Activated T-cell treated with anti-CD3 and anti-CD28 coated beads for 48 hours (primary cell): ENCODE measurements around the gene IL11RA.
A peak's percentile ranks its signal among the peaks of the same experiment; 100 is the strongest.

Experiments used
- DNase-seq: peaks from one replicate; pipeline ENCODE4 v3.0.0-alpha.2; 2020; ENCODE audit warnings: low read depth

Gene IL11RA

DNA sequence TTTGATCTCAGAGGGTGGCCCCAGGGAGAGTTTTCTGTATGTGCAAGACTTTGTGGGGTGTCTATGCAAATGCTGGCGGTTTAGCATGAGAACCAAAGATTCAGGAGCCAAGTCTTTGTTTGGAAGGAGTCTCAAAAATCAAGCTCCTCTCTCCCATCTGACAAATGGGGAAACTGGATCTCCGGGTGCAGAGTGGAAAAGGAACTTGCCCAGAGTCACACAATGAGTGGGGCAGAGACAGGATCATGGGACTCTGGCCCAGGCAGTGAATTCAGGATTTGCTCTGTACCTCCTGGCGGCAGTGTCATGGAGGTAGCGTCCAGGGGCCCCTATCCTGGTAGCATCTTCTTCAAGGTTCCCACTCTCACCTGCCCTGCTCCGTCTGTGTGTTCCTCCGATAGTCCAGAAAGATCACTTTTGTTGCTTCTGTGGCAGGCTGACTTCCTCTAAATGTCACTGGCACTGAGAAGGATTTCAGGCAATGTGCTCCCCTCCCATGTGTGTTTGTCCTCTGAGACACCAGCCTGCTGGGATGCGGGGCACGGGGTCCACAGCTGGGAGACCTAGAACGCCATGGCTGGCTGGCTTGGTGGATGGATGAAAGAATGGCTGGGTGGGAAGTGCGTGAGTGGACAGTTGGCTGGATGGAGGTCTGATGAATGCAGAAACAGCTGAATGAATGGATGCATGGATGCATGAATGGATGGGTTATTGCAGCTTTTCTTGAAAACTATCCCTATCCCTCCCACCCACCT is 35.5 kb downstream of the IL11RA start:
- DNase-seq: no peak

DNA sequence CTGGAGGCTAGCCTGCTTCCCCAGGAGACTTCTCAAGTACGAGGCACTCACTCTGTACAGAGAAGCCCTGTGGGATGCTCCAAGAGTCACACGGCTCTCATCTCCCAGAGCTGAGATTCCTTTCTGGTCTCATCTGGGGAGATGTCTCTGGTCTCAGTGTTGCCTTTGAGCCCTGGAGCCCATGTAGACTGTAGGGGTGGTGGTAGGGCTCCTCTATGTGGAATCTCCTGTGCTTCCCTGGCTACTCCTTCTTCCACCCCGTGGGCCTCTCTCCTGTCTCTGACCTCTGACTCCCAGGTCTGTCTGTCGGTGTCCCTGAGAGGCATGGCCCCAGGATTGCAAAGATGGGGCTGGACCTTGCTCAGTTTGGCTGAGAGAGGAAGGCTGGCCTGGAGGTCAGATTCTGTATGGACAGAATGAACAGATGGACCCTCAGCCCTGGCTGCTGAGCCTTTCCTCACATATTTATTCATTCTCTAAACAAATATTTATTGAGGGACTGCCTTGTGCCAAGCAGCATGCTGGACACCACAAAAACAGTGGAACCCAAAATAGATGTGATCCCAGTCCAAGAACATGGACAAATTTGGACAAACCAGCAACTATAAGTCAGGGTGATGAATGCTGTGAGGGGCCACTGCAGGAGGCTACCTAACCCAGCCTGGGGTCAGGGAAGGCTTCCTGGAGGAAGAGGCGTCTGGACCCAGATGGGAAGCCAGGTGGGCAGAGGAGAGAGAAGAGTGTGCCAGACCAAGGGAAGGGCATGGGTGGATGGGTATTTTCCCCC is 36.5 kb downstream of the IL11RA start:
- no peak for DNase-seq

DNA sequence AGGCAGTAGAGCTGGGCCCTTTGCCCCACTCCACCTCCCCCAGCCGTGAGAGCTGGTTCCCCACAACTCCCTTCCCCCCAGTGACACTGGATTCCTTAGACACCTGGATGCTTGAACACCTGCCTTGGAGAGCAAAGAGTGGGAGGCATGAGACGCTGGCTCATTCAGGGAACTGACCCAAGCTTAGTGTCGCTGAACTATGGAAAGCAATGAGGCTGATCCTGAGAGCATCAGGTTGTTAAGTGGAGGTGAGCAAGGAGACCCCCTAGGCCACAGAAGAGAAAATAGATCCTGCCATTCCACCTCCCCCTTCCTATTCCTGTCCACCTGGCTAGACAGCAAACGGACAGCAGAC is 37.1 kb downstream of the IL11RA start:
- DNase-seq: no peak

DNA sequence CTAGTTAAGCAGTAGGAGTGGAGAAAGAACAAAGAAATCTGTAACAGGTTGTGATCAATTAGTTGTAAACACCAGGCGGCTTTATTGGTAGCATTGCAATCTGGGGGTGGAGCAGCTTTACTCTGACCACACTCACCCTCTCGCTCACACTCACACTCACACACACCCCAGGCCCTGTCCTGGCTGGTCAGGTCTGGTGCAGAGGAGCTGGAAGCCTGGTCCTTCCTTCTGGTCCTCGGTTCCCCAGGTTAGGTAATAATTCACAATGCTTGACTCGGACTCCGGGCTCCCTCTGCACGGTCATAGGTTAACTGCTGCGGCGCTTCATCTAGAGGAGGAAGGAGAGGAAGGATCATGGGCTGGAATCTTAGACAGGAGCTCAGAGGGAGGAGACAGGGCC is 37.5 kb downstream of the IL11RA start:
- DNase-seq: no peak

DNA sequence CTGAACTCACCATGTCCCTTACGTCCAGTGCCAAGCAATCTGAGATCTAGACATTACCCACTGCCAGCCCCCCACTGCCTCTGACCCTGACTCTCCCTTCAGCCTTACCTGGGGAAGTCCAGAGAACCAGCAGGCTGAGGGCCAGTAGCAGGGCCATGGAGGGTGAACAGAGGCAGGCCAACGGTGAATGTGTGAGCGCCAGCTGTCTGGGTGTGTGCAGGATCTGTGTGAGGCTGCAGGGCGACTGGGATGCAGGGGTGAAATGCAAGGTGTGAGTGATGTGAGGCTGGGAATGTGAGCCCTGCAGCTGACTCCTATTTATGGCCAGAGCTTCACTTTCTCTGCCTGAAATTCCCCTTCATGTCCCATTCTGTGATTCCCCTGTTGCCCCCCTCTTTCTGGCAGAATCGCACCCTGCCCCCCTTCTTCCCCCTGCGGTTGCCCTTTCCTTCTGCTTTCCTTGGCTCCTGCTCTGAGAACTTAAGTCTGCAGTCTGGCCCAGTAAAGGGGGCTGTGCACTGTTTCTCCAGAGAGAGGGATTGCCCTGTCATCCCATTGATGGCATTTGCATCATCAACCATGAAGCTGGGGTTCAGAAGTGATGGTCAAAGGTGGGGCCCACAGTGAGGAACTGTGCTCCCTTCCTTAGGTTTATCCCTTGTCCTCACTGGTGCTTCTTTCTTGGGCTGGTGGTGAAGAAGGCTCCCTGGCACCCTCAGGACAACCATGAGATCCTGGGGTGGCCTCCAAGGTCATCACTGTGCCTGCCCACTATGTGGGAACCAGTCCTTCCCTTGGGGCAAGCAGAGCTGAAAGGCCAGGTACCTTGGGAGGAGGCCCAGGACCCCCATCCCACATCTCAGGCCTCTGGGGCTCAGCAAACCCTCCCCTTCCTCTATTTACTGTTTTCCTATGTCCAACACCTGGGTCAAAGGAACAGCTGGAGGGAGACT is 39.3 kb downstream of the IL11RA start, which contains the start of gene CCL19:
CCL19 (minus strand) TSS at position 294 of the 953 bp plus-strand sequence; CDS start at position 157, 137 bp downstream.
- no peak for DNase-seq

DNA sequence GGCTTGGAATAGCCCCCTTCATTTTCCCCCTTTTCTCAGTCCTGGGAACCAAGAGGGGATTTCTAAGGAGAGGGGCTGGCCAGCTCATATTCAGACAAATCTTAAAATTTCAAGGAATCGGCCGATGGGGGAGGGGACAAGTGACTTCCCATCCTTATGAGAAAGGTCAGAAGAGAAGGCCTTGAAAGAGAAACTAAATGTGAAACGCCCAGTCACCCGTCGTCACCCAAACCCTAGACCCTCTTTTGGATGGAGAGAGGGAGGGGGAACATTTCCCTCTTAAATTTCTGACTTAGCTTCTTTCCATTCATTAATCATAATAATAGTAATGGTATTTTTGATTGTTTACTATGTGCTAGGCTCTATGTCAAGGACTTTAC is 39.9 kb downstream of the IL11RA start:
- DNase-seq: no peak

DNA sequence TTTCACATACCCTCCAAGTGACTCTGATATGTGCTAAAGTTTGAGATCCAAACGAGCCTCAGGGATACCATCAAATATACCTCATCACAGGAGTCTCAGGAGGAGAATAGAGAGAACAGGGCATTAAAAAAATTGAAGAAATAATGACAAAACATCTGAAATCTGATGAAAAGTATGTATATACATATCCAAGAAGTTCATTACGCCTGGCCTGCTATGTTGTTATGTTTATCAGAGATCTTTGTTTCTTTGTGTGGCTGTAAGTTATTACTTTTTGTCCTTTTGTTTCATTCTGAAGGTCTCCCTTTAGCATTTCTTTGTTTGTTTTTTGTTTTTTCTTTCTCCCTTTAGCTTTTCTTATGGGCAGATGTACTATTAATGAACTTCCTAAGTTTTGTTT is 41.6 kb downstream of the IL11RA start:
- DNase-seq: no peak

DNA sequence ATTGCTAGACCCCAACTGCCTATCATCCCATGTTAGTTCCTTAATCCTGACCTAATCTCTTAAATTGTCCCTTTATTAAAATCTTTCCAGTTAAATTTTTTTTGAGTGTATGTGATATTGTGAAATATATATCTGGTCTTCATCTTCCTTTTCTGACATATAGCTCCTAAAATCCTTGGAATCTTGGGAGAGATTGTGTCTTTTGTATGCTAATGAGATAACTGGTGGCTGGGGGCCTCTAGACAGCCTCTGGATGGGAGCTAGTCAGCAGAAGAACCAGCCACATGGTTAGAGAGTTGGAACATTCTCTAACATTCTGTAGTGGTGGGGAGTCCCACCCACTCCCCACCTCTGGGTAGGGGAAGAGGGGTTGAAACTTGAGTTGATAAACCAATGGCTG is 42.8 kb downstream of the IL11RA start:
- no peak for DNase-seq

DNA sequence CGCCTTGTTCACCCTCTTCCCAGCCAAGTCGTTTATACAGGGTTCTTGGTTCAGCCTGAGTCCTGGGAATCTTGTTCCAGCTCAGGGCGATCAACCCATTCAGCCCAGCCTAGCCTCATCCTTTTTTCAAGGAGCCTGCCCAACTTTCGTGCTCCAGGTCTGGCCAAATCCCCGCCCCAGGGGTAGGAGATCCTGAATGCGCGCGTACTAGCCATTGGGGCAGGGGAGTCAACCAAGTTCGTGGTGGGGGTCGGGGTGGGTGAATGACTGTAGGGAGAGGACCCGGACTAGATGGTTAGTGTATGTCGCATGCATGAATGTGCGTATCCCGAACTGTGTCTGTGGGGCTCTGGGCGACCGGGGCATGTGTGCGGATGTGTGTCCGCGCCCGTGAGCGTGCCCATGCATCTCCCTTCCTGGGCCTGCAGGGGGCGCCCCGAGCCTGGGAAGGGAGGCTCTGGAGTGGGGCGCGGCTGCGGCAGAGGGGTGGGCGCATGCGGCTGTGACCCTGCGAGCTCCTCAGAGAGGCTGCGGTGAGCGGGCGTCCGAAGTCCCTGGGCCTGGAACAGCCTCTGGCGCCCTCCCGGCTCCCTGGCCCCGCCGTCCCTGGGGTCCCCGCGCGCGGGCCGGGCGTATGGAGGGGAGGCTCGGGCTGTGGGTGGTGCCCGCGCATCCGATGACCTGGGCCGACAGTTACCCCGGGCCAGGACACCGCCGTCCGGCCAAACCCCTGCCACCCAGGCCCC is 49.2 kb downstream of the IL11RA start:
- peak; percentile 80 for DNase-seq

DNA sequence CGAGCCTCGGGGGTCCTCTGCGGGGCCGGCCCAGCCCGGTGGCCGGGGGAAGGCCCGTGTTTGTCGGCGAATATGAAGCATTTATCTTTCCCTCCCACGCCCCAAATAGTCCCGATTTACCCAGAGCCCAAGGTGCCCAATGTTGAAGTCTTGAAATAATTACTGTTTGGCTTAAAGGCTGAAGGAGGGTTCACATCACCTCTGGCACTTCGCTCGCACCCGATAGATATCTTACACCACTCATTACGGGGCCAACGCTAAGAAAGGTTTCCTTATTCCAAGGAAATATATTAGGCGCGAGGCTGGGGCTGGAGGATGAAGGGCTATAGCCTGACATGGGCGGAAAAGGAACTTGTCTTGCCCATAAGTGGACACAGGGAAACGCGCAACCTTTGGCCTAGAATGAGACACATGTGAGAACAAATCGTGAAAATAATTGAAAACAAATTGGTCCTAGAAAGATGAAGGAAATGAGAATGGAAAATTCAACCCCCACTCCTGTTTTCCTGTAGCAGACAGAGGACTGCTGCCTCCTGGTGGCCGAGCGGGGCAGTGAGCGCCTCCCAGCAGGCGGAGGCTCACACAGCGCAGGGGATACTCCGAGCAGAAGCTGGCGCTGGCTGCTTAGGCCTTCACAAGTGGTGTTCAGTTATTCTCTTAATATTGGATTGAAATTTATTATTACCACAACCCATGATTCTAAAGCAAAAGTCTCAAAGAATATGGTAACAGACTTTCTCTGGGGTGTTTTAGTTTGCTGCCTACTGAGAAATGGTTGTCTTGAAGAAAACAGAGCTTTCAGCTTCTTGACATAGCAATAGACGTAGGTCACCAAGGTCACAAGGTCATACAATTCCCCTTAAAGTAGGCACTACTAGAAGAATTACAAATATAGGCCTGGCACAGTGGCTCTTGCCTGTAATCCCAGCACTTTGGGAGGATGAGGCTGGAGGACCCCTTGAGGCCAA is 50.1 kb downstream of the IL11RA start:
- peak; percentile 76 for DNase-seq

DNA sequence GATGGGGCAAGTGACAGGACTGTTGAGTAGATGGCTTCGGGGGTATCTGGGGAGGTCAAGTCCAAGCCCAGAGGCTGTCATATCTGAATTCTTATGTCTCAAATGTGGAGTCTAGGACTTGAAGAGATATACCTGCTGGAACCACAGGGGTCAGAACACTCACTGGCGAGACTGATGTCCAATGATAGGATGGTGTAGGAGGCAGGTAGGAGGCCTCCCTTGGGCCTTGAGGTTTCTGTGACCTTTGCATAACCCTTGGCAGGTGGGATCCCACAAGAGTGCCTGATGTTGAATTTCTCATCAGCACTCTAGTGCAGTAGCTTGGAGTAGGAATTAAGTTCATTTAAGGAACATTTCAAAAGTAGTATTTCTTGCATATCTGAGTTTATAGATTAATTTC is 55.1 kb downstream of the IL11RA start:
- DNase-seq: no peak

DNA sequence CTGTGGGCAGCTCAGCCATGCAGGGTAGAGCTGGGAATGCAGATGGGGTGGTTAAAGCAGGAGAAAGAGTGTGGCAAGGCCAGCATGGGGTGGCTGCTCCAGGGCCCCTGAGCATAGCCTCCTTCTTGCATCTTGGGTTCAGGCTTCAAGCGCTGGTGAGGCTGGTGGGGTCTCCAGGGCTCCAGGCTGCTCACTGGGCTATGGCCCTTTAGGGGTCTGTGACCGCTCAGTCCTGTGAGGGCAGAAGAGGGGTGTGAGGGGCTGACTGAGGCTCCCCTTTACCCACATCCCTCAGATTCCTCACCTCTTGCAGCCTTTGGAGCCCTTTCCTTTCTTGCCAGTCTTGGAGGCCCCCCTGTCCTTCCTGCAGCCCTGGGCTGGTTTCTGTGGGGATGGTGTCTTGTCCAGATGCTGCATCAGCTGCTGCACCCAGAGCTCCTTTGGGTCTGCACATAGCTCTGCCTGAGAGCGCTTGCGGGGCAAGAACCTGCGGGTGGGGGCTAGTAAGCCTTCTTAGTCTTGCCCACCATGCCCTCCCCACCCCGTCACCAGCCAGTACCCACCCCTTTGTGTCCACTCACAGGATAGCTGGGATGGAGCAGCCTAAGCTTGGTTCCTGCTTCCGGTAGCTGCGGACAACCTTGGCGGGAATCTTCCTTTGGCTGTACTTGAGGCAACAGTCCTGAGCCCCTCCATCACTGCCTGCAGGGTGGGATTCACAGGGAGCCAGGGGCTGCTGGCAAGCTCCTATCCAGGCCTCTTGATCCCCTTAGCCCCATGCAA is 57.4 kb downstream of the IL11RA start:
- no peak for DNase-seq

DNA sequence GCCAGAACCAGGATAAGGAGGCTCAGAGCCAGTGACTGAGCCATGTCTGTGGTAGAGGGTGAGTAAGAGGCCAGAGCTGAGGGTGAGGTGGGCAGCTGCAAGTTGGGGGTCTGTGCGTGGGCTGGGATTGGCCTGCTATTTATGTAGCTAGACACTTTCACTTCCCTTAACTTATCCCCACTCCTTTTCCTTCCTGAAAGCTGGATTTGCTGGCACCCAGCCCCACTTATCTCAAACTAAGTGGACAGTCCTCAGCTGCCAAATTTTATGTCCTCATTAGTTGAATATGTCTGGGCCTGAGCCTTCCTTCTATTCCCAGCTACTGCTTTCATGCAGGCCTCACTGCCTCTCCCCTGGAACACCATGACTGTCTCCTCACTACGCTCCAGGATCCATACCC is 58.0 kb downstream of the IL11RA start, which contains the start of gene CCL21:
CCL21 (minus strand) TSS at position 114 of the 400 bp plus-strand sequence; CDS start at position 44, 70 bp downstream.
- no peak for DNase-seq
